Ammon's horn (tissue), 1 donor: Measurements from ENCODE around the gene C1orf50.
"Not testable (repeated sequence)": the region's sequence is repeated elsewhere in the genome, so short reads cannot be mapped to it uniquely, and the experiment has no call there.

Experiments used
- DNase-seq: peaks from one replicate; pipeline ENCODE4 v3.0.0-alpha.2; 2016; ENCODE audit warnings: low spot score

Gene C1orf50

DNA sequence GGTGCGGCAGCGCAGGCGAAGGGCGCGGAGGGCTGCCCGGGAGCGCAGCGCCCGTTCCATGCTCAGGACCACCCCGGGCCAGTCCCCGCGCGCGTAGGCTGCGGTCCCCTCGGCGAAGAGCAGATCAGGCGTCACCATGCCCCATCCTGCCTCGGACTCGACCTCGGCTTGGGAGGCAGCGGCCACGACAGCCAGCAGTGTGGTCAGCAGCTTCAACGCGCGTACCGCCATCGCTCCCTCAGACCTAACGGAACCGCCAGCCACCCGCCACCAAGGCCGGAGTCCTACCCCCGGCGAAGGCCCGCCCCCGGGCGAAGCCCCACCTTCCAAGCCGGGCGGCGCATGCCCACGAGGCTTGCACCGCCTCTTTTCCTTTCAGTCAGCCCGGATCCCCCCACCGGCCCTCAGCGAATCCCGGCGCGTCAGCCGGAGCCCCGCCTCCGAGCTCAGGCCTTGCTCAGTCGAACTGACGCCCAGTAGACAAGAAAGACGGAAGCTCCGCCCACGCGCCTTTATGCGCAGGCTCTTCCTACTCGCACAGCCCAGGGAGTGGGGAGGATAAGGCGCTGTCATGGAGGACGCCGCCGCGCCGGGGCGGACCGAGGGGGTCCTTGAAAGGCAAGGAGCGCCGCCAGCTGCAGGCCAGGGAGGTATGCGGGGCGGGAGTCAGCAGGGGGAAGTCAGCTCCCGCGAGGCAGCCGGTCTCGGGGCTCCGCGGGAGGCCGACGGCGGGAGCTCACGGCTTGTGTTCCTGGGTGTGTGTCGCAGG lies at the start of gene C1orf50, which contains the start of gene P3H1:
Gene C1orf50 (plus strand): TSS at position 509 of the 769 bp plus-strand sequence. CDS start 63 bp downstream, at position 572.
Gene P3H1 (minus strand): TSS at position 288 of the 769 bp plus-strand sequence. CDS start 57 bp downstream, at position 231.
- peak; percentile 100 for DNase-seq

DNA sequence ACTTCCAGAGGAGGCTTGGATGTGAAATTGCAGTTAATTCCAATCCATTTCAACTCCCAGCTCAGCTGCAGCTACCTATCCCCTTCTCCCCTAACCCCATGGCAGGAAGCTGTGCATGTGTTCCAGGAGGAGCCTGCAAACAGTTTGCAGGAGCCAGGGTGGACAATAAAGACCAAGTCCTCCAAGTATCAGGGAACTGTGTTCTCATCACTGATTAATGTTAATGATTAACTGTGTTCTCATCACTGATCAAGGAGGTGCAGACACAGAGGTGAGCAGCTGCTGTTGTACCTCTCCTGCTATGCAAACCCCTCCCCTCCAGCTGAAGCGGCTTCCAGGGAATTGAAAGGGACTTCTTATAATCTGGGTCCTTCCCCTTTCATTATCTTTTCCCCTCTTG lies 46.2 kb upstream of the C1orf50 start:
- no peak for DNase-seq

DNA sequence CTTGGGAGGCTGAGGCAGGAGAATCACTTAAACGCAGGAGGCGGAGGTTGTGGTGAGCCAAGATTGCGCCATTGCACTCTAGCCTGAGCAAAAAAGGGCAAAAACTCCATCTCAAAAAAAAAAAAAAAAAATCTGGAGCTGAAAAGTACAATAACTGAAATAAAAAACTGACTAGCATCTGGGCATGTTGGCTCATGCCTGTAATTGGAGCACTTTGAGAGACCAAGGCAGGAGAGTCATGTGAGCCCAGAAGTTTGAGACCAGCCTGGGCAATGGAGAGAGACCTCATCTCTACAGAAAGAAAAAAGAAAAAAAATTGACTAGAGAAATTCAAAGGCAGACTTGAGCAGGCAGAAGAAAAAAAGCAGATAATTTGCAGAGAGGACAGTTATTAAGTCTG lies 45.1 kb upstream of the C1orf50 start:
- DNase-seq, result no peak

DNA sequence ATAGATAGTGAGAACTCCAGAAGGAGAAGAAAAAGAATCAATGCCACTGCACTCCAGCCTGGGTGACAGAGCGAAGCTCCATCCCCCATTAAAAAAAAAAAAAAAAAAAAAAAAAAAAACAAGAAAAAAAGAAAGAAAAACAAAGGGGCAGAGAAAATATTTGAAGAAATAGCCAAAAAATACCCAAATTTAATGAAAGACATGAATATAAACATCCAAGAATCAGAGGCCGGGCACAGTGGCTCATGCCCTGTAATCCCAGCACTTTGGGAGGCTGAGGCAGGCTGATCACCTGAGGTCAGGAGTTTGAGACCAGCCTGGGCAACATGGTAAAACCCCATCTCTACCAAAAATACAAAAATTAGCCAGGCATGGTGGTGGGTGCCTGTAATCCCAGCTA lies 44.6 kb upstream of the C1orf50 start:
- not testable (repeated sequence) for DNase-seq

DNA sequence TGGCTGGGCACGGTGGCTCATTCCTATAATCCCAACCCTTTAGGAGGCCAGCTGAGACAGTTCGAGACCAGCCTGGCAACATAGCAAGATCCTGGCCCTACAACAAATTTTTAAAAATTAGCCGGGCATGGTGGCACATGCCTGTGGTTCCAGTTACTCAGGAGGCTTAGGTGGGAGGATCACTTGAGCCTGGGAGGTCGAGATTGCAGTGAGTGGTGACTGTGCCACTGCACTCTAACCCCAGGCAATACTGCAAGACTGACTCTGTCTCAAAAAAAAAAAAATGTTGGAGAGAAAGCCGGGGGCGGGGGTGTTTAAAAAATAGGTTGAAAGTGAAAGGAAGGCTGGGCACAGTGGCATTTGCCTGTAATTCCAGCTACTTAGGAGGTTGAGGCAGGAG lies 43.5 kb upstream of the C1orf50 start:
- no peak for DNase-seq

DNA sequence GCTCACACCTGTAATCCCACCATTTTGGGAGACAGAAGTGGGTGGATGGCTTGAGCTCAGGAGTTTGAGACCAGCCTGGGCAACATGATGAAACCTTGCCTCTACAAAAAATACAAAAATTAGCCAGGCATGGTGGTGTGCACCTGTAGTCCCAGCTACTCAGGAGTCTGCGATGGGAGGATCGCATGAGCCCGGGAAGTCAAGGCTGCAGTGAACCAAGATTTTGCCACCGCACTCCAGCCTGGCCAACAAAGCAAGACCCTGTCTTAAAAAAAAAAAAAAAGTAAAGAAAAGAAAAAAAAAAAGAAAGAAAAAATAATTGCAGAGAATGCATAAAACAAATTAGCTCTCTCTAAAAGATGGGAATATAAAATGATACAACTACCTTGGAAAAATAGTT lies 41.2 kb upstream of the C1orf50 start:
- DNase-seq, result not testable (repeated sequence)

DNA sequence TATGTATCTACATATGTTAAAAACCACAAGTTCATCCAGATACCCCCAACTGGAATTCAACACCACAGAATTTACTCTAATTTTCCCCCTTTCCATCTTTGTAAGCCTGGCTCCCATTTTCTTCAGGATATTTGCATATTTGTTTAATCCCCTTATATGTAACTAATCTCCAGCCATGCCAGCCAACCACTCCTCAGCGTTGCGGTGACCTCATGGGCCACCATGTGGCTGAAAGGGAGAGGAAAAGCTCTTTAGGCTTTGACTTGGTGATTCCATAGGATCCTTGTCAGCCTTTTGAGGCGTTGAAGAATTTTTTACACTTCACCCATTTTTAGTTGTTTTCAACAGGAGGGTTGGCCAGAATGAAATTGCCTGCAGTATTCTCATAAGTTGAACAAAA lies 37.0 kb upstream of the C1orf50 start:
- no peak for DNase-seq

DNA sequence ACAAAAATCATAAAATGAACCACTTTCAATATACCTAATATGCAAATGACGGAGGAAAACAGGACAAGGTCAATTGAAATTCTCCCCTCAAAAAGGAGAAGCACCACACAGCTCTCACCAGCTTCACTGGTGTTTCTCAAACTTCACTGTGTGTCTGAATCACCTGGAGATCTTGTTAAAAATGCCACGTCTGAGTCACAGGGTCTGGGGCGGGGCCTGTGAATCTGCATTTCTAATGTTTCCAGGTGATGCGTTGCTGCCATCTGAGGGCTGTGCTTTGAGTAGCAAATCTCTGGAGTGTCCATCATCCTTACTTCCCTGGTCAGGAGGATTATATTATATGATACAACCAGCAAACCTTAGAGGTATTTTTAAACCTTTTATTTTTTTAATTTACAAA lies 36.1 kb upstream of the C1orf50 start:
- no peak for DNase-seq

DNA sequence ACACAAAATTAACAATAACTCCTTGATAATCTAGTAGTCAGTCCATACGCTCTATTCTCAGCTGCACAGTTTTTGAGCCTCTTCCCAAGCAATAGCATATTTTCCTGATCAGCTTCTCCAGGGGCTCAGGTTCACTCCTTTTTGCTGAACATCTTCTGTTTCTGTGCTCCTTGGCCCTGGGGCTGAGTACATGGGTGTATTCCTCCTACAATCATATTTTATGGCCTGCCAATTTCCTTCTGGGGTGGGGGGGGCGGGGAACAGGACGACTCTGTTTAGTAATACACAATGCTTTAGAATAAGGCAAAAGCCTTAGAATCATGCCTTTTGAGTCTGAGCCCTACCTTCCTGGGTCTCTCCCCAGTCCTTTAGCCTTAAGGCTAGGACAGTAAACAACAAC lies 35.5 kb upstream of the C1orf50 start:
- DNase-seq, result no peak

DNA sequence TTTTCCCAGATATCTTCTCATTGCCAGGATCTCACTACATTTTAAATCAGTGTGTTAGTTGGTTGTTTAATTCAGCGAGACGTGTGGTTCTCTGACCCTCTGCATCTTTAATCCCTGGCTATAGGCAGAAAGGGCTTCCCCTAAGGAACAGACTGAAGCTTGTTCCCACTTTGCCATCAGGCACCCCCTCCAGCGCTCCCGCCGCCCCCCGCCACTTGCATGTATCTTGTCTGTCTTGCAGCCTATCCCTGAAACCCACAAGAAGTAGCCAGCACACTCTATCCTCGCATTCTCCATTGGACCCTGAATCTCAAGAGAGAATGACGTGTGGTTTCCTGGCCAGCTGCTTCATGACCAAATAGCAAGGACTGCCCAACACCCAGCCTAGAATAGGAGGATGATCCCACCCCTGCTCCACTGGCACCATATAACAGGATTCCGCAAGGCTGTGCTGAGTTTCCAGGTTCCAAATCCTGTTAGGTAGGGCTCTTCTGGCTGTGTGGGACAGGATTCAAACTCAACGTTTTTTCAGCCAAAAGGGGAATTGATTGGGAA lies 34.8 kb upstream of the C1orf50 start:
- DNase-seq, result no peak

DNA sequence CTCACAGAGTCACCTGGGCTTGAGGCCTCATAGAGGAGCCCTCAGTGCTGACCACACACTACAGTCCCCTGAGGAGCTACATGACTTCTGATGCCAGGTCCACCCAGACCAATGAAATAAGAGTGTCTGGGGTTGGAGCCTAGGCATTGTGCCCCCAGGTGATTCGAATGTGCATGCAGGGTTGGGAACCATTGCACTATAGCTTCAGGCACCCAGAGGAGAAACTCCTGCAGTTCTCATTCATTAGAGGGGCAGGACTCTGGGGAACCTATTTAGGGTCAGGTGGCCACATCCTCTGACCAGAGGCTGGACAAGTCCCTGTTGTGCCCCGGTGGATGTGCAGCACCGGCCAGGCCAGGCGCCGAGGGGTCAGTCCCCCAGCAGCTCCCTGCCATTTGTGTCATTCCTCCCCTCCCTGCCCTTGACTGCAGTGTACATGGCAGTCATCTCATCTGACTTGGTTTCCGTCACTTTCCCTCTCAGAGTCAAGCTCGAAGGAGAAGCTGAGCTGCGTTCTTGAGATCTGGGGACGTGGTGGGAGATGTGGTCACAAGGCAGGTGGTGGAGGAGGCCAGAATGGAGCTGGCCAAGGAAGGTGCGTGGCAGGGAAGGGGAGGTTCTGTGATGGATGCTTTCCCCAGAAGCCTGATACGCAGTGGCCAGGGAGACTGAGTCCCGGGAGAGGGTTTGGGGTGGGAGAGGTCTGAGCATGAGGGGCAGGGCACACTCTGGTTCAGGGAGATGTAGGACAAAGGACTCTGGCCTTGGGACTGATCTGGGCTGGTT lies 33.4 kb upstream of the C1orf50 start:
- no peak for DNase-seq

DNA sequence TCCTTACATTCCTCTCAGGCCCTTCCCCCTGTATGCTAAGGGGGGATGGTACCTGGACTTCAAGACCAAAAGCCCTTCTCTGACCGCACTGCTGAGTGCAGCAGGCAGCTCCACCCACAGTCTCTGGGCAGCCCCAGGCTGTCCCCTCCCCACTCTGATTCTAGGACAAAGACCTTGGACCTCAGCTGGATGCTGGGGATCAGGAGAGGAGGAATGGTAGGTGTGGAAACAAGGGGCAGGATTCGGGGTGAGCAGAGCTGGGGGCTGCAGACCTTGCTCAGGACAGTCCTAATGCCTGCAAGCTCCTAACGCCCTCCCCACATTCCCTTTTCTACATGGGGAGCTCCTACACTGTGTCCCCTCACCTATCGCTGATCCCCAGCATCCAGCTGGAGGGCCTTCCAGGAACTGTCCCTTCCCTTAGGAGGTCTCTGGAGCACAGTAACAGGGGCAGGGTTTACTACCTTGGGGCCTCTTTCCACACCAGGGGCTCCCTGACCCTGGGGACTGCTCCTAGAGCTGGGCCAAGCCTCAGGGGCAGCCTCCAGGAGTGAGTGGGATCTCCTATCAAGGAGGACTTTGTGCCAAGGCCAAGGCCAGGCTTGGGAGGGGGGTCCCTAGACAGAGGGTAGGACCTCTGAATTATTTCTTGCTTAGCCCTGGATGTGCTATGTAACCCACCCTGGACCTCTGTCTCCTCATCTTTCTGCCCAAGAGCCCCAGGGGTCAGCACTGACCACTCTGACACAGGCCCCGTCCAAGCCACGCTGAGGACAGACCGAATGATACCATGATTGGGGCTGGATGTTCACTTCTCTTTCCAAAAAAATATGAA lies 32.6 kb upstream of the C1orf50 start:
- DNase-seq, result no peak

DNA sequence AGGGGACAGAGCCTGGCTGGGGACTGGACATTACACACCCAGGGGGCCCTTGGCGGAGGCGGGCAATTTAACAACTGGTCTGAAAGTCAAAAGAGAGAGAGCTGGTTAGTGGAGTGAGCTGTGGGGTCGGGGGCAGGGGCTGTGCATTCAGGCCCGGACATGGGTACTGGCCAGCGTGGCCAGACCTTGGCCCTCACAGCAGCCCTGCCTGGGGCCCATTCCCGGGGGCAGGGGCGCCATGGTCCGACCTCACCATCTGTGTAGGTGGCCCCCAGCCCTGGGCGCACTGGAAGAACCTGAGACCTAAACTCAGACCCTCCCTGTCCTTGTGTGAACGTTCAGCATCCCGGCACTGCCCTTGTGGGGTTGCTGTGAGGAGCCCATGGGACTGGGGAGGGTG lies 32.0 kb upstream of the C1orf50 start:
- DNase-seq, result no peak

DNA sequence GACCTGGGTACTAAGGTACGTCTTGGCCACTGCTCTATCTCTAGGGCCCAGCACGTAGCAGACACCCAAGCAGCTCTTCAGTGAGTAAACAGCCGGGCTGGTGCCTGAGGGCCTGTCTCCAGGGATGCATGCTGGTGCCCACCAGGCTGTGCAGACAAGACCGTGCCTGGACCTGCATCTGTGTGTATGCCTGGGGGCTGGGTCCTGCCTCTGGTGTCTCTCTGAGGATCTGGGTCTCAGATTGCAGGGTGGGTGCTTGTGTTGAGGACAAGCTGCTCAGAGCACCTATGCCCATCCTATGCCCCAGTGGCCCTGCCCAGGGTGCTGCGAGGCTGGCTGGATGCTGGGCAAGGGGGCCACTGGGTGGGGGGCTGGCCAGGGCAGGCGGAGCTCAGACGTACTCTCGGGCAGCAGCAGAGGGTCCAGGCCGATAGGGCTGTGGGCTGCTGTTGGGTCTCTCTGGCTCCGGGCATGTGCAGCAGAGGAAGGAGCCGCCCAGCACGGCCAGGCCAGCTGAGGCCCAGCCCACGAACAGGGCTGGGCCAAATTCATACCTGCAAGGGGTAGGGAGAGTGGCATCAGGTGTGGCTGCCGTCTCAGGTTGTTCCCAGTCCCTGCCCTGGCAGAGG lies 31.5 kb upstream of the C1orf50 start:
- no peak for DNase-seq

DNA sequence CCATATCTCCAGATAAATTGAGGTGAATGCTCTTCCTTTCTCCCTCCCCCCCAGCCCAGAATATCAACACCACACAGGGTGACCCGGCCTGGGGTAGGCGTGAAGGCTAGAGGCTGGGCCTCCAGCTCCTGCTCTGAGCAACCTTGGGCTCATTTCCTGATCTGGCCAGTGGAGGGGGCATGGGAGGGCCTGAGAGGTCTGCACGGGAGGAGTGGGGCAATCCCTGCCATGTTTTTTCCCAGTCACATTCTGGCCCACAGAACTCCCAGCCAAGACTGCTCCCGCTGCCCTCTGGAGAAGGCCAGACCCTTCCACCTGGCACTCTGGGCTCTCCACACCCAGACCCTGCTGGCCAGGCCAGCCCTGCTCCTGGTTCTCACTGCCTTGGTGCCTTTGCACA lies 30.9 kb upstream of the C1orf50 start:
- no peak for DNase-seq

DNA sequence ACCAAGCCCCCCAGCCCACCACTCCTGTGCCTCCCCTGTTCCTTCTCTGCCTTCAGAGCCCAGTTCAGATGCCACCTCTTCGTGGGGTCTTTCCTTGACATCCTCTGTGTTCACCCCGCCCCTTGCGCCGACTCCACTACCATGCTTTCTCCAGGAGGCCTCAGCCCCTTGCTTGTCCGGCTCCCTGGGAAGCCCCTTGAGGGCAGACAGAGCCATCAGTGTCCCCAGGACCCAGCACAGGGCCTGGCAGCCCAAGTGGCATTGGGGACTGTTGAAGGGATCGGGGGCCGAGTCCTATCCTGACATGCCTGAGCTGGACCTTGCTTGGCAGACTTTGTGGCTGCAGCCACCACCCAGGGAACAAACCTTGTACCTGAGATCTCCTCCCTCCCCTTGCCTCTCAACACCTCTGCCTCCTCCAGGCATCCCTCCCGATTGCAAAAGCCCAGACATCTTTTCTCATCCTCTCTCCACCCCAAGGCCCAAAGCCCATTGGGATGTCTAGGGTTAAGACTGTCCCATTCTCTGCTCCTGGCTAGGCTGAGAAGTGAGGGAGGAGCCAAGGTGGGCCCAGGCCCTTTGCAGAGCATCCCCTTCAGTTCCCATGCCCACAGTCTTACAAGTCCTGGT lies 30.4 kb upstream of the C1orf50 start:
- no peak for DNase-seq

DNA sequence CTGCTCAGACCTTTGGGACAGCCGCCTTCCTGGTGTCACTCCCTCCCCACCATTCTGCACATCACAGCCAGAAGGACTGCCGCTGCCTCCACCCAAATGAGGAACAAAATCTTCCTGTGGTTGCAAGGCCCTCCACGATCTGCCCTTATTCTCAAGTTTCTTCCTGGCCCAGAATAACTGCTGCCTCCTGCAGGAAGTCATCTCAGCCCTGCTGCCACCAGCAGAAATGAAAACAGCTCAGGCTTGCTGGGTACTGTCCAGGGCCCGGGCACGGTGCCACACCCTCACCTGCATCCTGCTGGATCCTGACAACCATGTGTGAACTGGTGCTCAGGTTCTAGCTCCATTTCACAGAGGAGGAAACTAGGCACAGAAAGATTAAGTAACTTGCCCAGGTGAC lies 29.8 kb upstream of the C1orf50 start:
- DNase-seq, result peak; percentile 65

DNA sequence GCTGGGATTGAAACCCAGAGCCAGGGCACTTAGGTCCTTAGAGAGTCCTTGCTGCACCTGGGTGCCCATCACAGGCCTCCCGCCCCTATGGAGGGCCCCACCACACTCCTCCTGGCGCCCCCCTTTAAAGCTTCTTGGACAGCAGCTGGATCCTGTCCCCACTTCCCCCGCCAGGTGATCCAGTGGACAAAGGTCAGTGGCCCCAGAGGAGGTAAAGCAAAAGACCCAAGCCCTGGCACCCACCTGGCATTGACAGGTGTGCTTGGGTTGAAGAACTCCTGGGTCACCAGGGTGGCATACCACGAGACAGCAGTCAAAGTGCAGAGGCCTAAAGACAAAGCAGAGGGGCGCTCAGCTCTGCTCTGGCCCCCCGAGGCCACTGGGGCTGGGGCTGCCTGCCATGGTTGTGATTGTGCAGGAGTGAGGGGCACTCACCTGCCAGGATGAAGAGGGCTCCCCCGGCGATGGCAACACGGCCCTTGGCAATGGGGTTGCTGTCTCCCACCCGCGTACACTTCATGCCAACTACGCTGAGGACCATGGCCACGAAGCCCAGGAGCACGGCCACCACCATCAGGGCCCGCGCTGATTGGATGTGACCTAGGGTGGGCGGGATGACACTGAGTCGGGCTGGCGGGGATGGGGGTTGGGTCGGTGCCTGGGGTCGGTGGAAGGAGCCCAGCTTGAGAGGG lies 28.9 kb upstream of the C1orf50 start:
- DNase-seq, result no peak

DNA sequence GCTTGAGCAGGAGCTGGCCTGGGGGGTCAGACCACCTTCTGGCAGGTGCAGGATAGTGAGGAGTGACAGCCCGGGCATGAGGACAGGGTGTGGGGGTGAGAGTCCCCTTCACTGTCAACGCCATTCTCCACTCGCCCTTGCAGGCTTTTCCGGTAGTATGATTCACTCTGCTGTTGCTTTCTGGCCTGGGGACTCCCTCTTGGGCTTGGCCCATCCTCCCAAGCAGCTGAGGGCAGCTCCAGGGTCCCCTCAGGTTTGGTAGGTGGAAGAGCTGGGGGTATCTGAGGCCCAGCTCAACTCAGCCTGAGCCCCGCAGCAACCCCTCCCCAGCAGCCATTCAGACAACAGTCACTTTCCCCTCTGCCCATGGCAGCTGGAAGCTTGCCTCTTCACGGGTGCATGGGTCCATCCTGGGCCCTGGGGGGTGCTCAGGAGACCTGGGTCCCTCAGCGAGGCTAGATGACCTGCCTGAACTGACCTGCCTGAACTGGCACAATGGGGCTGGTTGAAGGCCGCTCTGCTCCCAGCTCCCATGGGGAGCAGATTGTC lies 28.3 kb upstream of the C1orf50 start:
- no peak for DNase-seq
